GM08714 (cell line): ENCODE measurements around the gene NPBWR2.

Source experiments
- H3K4me3 ChIP-seq: fragments of 200-500 bp; sonication (Bioruptor generic); 2 replicates; pipeline ENCODE4 v1.5.1; 2014; ENCODE audit warnings: mild to moderate bottlenecking, low read length, inconsistent platforms
- ZNF274 ChIP-seq: IDR thresholded peaks from 2 replicates; pipeline ENCODE4 v1.6.1; 2012; ENCODE audit warnings: mild to moderate bottlenecking, low read depth, low read length

Gene NPBWR2

DNA sequence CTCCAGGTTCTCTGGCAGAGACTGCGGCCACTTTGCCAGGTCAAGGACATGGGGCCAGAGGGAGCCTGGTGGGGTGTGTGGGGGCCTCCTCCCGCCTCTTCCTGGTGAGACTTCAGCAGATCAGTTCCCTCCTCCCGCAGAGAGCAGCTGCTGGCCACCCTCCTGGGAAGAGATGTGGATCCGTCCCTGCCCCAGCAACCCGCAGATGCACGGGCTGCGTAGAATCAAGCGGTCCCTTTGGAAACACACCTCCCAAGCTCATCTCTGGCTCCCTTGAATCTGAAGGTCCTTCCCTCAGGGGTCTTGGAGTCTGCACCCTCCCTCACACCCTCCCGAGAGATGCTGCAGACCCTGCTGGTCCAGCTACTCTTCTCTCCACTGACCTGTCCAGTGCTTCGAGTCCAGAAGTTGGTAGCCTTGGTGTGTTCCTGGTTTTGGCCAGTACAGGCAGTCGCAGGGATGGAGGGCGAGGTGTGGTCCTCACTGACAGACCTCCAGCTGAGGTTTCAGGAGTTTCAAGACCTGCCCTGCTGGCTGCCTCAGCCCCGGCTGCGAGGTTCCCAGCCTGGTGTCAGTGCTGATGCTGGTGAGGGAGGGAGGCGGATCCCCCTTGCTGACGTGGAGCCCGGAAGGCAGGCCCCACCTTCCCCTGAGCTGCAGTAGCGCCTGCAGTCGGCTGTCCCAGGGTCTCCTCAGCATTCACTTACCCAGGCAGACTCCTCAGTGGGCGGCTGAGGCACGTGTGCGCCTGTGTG, at the start of gene NPBWR2:
TSS of gene NPBWR2 (minus strand) at position 585 of the 755 bp plus-strand sequence. CDS start 734 bp downstream, outside the sequence.
- no peak within 1 kb of the TSS for H3K4me3 ChIP-seq
- TF ChIP-seq ZNF274, result no peak

- H3K4me3 ChIP-seq, result no peak overlapping the region
- TF ChIP-seq ZNF274, result no peak
These were observed 48.9 kb upstream of the NPBWR2 start for GRCh38 chr20:64156136-64156885.

DNA sequence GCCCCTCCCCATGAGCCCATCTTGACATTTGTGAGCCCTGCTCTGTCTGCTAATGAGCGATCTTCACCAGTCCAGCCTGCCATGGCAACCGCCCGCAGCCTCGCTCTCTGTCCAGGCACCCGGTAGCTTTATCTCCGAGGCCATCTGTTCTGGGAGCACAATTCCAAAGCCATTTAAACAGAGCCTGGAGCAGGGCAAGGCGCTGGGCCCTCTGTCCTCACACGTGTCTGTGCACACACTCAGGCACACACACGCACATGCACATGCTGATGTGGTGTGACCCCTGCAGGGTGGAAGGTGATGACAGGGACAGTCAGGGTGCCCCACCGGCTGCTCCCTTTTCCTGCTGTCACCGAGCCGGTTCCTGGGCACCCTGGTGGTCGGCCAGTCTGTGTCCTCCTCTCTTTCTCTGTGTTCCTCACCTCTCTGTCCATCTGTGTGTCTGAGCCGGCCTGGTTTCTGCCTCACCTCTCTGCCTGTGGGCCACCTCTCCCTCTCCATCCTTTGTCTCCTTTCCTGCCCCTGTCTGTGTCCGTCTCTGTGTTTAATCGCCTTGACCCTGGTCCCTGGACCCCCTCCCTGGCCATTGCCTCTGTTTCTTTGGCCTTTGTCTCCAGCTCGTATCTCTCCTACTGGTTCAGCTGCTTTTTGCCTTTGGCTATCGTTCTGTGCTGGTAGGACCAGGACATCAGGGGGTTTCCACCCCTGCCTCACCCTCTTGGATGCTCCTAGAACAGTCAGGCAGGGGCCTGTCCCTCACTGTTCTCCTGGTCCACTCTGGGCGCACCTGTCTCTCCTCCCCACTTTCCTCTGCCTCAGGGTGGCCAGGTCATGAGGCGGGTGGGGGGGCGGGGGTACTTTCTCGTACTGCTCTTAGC, 48.1 kb upstream of the NPBWR2 start:
- no peak for TF ChIP-seq ZNF274
- no peak overlapping the region for H3K4me3 ChIP-seq

GRCh38 chr20:64154590-64155257, 47.4 kb upstream of the NPBWR2 start:
- H3K4me3 ChIP-seq, result no peak overlapping the region
- no peak for TF ChIP-seq ZNF274

- TF ChIP-seq ZNF274, result no peak
- no peak overlapping the region for H3K4me3 ChIP-seq
These were observed 46.7 kb upstream of the NPBWR2 start for GRCh38 chr20:64153861-64154589.

- no peak for TF ChIP-seq ZNF274
- H3K4me3 ChIP-seq, result no peak overlapping the region
These were observed 46.0 kb upstream of the NPBWR2 start for GRCh38 chr20:64153410-64153809.

GRCh38 chr20:64152906-64153305, 45.5 kb upstream of the NPBWR2 start:
- TF ChIP-seq ZNF274, result no peak
- no peak overlapping the region for H3K4me3 ChIP-seq

DNA sequence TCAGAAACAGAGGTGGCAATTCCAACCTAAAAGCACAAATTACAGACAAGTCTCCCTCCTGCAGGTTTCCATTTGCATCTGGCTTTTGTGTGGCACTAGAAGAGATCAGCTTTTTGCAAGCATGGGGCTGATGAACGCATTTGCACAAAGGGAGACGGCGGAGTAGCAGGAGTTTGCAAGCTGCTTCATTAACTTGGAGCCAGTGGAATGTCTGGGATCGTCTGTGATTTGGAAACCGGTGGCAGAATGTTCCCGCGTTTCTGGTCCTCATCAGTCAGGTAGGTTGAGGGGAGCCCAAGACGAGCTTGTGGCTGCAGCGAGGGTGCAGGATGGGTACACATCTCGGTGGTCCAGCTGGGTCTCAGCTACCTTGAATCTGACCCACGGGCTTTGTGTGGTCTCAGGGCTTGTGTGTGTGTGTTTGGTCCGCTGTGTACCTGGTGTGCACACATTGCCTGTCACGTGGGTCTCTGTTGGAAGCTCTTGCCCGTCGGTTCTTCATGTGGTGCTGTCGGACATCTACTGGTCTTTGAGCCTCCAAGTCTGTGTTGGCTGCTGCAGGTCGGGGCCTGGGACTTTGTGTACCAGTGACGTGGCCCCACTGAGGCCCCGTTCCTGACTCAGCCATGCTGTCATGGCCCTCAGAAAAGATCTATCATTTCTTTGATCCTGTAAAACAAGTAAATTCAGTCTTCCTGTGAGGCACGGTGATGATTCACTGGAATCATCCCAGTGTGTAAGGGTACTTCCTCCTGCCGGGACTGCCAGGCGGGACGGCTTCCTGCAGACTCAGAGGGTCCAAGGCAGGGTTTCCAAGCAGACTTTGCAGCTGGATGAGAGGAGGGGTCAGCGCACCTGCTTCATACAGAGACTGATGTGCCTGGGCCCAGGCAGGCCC, 44.5 kb upstream of the NPBWR2 start:
- no peak for TF ChIP-seq ZNF274
- no peak overlapping the region for H3K4me3 ChIP-seq

GRCh38 chr20:64150756-64151632, 43.6 kb upstream of the NPBWR2 start:
- TF ChIP-seq ZNF274, result no peak

DNA sequence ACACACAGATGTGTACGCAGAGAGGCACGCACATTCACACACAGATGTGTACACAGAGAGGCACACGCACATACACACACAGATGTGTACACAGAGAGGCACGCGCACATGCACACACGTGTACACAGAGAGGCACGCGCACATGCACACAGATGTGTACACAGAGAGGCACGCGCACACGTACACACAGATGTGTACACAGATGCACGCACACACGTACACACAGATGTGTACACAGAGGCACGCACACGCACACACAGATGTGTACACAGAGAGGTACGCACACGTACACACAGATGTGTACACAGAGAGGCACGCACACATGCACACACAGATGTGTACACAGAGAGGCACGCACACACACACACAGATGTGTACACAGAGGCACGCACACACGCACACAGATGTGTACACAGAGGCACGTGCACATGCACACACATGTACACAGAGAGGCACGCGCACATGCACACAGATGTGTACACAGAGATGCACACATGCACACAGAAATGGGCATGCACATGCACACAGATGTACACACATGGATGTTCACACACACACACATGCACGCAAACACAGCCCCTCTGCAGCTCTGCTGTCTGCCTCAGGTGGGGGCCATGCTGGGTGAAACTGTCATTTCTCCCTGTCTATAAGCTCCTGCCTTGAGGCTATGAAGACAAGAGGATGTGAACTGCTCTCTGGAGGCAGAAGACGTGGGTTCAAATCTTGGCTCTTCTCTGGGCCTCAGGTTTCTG, 42.6 kb upstream of the NPBWR2 start:
- TF ChIP-seq ZNF274, result no peak
- no peak overlapping the region for H3K4me3 ChIP-seq

More at GRCh38 chr20:64150756-64151632, 43.6 kb upstream of the NPBWR2 start:
- no peak overlapping the region for H3K4me3 ChIP-seq

- no peak overlapping the region for H3K4me3 ChIP-seq
- TF ChIP-seq ZNF274, result no peak
These were observed 41.8 kb upstream of the NPBWR2 start for GRCh38 chr20:64149141-64149540.
